Stimulated activated CD4-positive, alpha-beta T cell treated with anti-CD3 and anti-CD28 coated beads, Interleukin-4, amount 100 ng/mL, for 24 hours (primary cell): ENCODE data around the gene TEK.
"Not testable (repeated sequence)": the region's sequence is repeated elsewhere in the genome, so short reads cannot be mapped to it uniquely, and the experiment has no call there.

Experiments used
- DNase-seq: peaks from one replicate; pipeline ENCODE4 v3.0.0-alpha.2; 2020

TEK gene

GRCh38 chr9:27183131-27183530 is 74.1 kb downstream of the TEK start:
- DNase-seq: no peak

DNA sequence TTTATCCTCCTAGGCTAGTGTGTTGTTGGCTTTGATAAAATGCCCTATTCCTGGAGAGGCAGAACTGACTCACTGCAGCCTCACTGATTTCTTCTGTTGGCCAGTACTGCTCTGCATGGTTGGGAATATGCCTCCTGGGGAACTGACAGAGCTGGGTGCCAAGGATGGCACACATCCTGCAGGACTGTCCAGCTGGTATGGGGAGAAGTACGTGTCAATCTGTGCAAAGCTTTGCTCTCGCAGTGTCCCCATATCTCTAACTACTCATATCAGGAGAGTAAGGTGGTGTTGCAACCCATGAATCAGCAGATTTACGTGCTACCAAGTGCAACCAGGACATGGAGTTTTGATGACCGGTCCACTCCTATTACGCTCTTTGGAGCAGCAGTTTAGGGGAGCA is 74.7 kb downstream of the TEK start:
- no peak for DNase-seq

GRCh38 chr9:27184556-27185351 is 75.7 kb downstream of the TEK start:
- no peak for DNase-seq

DNA sequence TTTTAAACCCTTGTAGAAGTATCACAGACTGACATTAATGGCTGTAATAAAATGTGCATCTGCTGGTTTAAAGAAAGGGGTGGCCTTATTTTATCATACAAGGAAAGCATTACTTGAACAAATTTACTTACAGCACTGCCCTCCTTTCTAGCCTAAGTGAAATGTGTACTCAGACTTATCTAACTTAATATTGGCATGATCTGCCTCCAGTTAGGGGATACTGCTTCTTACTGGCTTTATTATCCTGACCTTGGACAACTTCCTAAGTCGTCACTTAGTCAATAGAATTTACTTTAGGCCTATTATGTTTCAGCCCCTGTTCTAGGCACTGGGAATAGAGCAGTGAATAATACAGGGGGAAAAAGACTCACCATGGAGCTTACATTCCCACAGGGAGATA is 79.4 kb downstream of the TEK start:
- no peak for DNase-seq

- DNase-seq: no peak
These were observed 80.4 kb downstream of the TEK start for GRCh38 chr9:27189426-27189825.

GRCh38 chr9:27192291-27192960 is 83.4 kb downstream of the TEK start:
- no peak for DNase-seq

- no peak for DNase-seq
These were observed 84.9 kb downstream of the TEK start for GRCh38 chr9:27193886-27194285.

- DNase-seq: no peak
These were observed 85.5 kb downstream of the TEK start for GRCh38 chr9:27194401-27195091.

DNA sequence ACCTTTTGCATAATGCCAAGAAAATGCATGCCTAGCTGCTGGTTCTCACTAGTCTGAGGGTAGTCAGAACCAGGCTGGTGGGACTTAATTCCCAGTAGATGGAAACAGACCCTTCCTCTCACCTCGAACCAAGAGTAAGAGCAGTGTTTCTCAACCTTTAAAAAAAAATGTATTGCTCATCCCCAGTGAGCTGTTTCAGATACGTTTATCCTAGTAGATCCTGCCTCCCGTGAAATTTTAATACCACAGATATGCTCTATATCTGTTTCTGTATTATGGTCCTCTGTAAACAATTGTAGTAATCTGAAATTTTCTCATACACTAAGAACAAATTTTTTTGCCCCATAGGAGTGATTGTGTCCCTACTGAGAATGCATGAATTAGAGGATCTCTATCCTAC is 86.2 kb downstream of the TEK start:
- no peak for DNase-seq

GRCh38 chr9:27196383-27196782 is 87.4 kb downstream of the TEK start:
- no peak for DNase-seq

DNA sequence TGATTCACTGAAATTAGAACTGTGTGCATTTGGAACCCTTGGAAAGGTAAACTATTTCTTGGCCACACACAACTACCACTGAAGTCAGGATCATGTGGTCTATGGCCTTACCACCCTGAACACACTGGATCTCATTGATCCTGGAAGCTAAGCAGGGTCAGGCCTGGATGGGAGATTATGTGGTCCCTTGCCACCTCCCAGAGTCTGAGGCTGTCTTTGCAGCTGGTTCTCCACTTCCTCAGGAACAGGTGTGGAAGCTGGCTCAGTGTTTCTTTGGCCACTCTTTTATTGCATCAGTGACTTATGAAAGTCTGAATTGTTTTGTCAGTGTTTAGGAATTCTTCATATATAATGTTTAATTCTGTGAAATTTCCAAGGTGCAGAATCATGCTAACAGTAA is 89.2 kb downstream of the TEK start:
- DNase-seq: no peak

- DNase-seq: no peak
These were observed 93.0 kb downstream of the TEK start for GRCh38 chr9:27202056-27202455.

DNA sequence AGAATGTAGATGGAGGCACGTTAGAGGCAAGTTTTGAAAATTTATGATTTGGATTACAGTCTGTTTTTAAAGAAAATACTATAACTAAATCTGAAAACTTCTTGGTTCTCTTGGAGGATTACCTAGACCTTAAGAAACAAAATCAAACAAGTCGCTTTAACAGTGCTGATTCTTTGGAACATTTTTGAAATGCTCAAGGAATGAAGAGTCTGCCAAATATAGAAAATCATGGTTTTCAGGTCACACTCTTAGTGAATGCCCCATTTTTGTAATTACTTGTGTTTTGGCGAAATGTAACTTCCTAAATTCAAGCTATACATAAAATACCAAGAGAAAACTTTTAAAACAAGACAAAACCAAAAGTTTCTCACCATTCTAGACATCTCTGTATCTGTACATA is 94.8 kb downstream of the TEK start:
- no peak for DNase-seq

GRCh38 chr9:27204578-27204977 is 95.6 kb downstream of the TEK start:
- DNase-seq: no peak

DNA sequence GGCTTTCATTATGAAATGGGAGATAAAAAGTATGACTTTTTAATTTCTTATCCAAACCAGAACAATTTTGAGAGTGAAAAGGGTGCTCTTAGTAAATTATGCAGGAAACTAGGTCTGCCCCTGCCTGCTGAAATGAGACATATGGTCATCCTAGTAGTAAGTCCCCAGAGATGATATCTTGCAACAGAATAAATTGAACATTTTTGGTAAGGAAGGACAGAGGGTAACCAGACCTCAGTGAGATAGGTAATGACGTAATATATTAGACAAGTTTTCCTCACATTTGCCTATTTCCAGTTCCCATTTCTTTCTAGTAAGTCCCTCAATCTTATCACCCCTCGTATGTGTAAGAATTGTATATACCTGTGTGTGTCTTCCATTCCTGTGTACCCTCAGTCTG is 96.2 kb downstream of the TEK start:
- no peak for DNase-seq

DNA sequence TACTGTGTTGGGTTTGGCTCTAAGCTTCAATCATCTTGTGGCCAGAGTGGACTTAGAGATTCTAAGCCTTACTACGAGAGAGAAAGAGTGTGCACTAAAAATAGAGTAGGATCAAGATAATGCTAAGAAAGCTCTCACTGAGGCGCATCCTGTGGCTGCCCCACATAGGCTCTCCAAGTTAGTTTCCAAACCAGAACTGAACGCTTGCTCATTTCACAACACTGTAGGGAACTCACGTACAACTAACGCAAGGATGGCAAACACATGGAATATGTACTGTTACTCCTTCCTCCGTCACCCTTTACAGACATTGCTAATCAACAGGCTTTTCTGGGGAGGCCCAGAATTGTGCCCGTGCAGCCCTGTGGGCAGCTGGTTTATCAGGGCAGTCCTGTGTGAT is 97.0 kb downstream of the TEK start:
- no peak for DNase-seq

- no peak for DNase-seq
These were observed 100.0 kb downstream of the TEK start for GRCh38 chr9:27209034-27209433.

DNA sequence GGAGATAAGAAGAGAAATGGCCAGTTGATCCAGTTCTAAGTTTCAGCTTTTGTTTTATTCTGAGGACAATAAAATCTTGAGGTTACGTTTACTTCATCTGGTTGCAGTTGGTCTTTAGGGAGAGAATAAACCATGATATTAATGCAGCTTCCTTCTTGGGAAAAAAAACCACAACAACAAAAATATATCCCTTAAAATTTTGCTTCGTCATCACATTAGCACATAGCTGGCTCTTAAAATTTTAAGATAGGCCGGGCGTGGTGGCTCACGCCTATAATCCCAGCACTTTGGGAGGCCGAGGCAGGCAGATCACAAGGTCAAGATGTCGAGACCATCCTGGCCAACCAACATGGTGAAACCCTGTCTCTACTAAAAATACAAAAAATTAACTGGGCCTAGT is 101.6 kb downstream of the TEK start:
- no peak for DNase-seq

GRCh38 chr9:27212191-27212590 is 103.2 kb downstream of the TEK start:
- DNase-seq: no peak

GRCh38 chr9:27212621-27213020 is 103.6 kb downstream of the TEK start:
- DNase-seq: no peak

- DNase-seq: no peak
These were observed 118.2 kb downstream of the TEK start for GRCh38 chr9:27227192-27227591.

DNA sequence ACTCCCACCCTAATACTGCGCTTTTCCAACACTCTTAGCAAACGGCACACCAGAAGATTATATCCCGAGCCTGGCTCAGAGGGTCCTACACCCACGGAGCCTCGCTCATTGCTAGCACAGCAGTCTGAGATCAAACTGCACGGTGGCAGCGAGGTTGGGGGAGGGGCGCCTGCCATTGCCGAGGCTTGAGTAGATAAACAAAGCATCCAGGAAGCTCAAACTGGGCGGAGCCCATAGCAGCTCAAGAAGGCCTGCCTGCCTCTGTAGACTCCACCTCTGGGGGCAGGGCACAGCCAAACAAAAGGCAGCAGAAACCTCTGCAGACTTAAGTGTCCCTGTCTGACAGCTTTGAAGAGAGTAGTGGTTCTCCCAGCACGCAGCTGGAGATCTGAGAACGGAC is 130.6 kb downstream of the TEK start:
- DNase-seq: not testable (repeated sequence)

DNA sequence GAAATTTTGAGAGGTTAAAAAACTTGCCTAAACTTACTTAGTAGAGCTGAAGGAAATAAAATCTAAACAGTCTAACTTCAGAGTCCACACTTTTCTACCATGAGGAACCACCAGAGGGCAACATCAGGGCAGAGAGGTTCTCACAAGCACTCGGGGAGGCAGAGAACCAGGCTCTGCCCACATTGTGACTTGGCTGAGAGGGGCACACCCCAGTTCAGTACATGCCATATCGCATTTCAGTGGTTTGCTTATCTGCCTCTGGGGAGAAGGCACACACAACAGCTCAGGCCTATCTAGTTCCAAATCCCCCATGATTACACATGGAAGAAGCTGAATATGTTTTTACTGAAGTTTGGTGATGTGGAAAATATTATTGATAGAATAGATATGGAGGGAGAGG is 138.7 kb downstream of the TEK start:
- DNase-seq: no peak

GRCh38 chr9:27248702-27249101 is 139.7 kb downstream of the TEK start:
- DNase-seq: no peak
